H7 (cell line): ENCODE measurements around the gene ANGPTL4. TPM values are rescaled to one million over a fixed set of nuclear protein-coding genes. Genes with fewer than 3 reads are reported as not detected.

Experiments used
- total RNA-seq: library from RNA; depleted of rRNA; stranded (reverse); fragments of >200 nt; shearing (Covaris generic); gene quantifications from 2 replicates; pipeline ENCODE4 v1.2.3, GENCODE V29; 2014; rRNA removed

ANGPTL4 gene
- total RNA-seq, 1 experiment from 2014 or later = 13.2 TPM

Other genes starting within 250 kb of the ANGPTL4 start
- gene FBN3, start 214.6 kb upstream of the ANGPTL4 start, total RNA-seq = 13.7 and 15.9 TPM in 2 replicates
- 116 and 117 TPM in 2 replicates for gene CERS4, start 154.8 kb upstream of the ANGPTL4 start, total RNA-seq
- gene CD320, start 55.8 kb upstream of the ANGPTL4 start, total RNA-seq = 127 and 159 TPM in 2 replicates
- 103 and 117 TPM in 2 replicates for gene NDUFA7, start 42.8 kb upstream of the ANGPTL4 start, total RNA-seq
- gene RPS28, start 42.7 kb upstream of the ANGPTL4 start, total RNA-seq = 512 and 545 TPM in 2 replicates
- 1.2 and 7.3 TPM in 2 replicates for gene KANK3, start 20.9 kb upstream of the ANGPTL4 start, total RNA-seq
- gene RAB11B, start 26.2 kb downstream of the ANGPTL4 start, total RNA-seq = 16.9 and 31.4 TPM in 2 replicates
- 44.4 and 47.8 TPM in 2 replicates for gene MARCHF2, start 49.1 kb downstream of the ANGPTL4 start, total RNA-seq
- 114 and 155 TPM in 2 replicates for gene HNRNPM, start 80.8 kb downstream of the ANGPTL4 start, total RNA-seq
- 0.07 TPM in 2 replicates for gene PRAM1, start 138.5 kb downstream of the ANGPTL4 start, total RNA-seq
- gene ZNF414, start 150.0 kb downstream of the ANGPTL4 start, total RNA-seq = 7.6 and 13.1 TPM in 2 replicates
- gene MYO1F, start 213.3 kb downstream of the ANGPTL4 start, total RNA-seq = 3.0 and 4.5 TPM in 2 replicates
- 23.2 and 32.9 TPM in 2 replicates for gene ADAMTS10, start 246.6 kb downstream of the ANGPTL4 start, total RNA-seq